Activated naive CD4-positive, alpha-beta T cell treated with anti-CD3 and anti-CD28 coated beads, Interleukin-2, amount 50 U/mL, for 16 hours (primary cell): ENCODE data around the gene CXCL16.

Experiments
- DNase-seq: peaks from one replicate; pipeline ENCODE4 v3.0.0-alpha.2; 2020

Gene CXCL16

DNA sequence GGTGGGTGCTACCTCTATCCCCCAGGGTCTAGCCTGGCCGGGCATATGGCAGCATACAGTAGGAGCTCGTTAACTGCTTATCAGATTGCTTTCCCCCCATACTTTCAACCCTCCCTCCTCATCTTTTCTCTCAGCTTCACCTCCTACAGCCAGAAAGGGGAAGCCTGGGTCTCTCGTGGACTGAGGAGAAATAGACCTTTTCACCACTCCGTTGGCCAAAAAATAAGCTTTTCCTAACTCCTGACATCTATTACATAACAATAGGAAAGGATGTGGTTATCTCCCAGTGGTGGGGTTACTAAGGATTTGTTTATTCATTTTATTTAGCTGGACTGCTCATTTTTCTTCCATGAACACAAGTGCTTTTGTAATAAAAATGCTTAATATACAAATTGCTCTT, 9.0 kb upstream of the CXCL16 start:
- no peak for DNase-seq

DNA sequence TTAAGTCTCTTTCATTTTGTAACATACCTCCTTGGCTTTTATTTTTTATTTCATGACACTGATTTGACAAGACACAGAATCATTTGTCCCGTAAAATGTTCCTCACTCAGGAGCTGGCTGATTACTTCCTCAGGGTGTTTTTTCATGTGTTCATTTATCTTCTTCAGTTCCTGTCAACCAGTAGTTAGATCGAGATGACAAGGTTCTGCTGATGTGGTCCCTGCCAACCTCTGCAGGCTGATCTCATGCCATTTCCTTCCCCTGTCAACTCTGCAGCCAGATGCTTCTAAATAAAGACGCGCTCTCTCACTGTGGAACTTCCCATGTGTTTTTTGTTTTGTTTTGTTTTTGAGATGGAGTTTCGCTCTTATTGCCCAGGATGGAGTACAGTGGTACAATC, 8.1 kb upstream of the CXCL16 start:
- no peak for DNase-seq

DNA sequence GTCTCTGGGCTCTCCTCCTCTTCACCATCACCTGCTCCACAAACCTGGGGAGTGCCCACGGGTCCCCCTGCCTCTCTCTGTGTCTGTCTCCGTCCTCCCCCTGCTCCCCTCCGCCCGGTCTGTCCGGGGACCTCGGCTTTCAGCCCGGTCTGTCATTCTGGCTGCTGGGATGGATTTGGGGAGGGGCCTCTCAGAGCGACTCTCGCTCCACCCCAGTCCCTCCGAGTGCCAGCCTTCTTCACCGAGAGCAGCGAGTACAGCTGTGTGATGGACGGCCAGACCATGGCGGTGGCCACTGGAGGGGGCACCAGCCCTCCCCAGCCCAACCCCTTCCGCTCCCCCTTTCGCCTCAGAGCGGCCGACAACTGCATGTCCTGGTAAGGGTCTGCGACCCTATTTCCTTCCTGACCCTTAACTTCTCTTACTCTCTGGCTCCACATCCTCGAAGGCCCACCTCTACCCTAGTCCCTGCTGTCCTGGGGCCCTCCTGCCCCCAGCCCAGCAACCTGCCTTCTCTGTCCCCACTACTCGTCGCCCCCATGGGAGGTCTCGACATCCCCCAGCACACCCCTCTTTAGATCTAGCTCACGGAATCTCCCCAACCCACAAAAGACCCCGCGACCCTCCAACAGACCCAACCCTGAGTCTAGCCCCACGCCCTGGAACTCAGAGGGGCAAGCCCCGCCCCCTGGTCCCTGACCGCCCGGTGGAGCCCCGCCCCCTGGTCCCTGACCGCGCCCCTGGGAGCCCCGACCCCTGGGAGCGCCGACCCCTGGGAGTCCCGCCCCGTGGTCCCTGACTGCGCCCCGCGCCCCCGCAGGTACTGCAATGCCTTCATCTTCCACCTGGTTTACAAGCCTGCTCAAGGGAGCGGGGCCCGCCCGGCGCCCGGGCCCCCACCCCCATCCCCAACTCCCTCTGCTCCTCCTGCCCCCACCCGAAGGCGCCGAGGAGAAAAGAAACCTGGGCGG, 5.6 kb upstream of the CXCL16 start:
- no peak for DNase-seq

DNA sequence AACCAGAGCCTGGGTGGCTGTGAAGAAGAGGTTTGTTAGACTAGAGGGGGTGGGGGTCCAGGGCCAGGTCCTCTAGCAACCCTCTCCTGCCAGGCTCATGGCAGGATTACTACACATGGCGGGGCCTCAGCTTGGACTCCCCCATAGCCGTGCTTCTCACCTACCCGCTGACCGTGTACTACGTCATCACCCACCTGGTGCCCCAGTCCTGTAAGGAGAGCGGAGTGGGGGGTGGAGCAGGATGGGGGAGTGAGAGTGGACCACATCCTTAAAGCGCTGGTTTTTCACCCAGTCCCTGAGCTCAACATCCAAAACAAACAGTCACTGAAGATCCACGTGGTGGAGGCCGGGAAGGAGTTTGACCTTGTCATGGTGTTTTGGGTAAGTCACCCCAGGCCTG, 4.2 kb upstream of the CXCL16 start:
- no peak for DNase-seq

DNA sequence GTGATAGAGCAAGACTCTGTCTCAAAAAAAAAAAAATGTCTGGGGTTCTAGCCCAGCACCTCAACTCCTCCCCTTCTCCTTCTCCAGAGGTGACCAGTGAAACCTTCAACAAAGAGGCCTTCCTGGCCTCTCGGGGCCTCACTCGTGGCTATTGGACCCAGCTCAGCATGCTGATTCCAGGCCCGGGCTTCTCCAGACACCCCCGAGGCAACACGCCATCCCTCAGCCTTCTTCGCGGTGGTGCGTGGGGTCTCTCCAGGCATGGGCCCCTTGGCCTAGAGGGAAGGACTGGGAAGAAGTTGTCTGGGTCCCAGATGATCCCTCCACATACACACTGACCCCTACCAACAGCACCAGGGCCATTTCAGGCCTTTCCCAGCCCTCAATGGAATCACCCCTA, 3.5 kb upstream of the CXCL16 start:
- DNase-seq = no peak

DNA sequence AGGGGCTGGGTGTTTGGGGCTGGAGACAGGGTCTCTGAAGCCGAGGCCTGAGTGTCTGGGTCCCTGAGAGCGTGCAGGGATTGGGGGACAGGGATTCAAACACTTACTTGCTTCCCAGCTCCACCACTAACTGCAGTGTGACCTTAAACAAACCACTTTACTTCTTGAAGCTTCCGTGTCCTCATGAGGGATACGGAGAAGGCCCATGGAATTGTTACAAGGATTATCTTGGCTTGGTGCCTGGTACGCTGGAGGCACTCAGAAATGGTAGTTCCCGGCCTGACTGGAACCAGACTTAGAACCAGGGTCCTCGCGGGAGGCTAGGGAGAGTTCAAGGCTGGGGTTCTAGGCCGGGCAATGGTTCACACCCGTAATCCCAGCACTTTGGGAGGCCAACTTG, 2.9 kb upstream of the CXCL16 start:
- no peak for DNase-seq

DNA sequence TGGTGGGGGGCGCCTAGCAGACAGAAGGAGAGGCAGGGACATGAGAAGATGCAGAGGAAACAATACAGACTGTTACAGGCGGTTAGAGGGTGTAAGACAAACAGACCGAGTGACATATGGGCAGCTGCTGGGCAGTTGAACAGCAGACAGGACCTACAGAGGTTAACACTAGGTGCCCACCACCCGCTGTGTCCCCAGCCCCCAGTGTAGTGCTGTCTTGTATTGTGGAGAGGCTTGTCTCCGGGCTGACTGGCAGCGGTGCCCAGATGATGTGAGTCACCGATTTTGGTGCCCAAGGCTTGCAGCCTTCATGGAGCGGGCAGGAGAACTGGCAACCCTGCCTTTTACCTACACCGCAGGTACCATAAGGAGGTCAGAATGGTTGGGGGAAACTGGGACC, 2.4 kb upstream of the CXCL16 start:
- no peak for DNase-seq

DNA sequence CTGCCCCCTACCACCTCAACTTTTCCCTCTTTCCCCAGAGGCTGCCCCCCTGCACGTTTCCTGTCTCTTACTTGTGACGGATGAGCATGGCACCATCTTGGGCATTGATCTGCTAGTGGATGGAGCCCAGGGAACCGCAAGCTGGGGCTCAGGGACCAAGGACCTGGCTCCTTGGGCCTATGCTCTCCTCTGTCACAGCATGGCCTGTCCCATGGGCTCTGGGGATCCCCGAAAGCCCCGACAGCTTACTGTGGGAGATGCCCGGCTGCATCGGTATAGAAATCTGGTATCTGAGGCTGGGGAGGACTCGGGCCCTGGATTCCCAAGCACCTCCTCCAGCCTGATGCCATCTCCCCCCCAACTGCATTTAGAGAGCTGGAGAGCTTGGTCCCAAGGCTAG, 1.8 kb upstream of the CXCL16 start:
- no peak for DNase-seq

DNA sequence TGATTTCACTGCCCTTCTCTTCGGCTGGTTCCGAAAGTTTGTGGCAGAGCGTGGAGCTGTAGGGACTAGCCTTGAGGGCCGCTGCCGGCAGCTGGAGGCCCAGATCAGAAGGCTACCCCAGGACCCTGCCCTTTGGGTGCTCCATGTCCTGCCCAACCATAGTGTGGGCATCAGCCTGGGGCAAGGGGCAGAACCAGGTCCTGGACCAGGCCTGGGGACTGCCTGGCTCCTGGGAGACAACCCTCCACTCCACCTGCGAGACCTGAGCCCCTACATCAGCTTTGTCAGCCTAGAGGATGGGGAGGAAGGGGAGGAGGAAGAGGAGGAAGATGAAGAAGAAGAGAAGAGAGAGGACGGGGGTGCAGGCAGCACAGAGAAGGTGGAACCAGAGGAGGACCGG, 856 bp upstream of the CXCL16 start:
- DNase-seq = no peak

DNA sequence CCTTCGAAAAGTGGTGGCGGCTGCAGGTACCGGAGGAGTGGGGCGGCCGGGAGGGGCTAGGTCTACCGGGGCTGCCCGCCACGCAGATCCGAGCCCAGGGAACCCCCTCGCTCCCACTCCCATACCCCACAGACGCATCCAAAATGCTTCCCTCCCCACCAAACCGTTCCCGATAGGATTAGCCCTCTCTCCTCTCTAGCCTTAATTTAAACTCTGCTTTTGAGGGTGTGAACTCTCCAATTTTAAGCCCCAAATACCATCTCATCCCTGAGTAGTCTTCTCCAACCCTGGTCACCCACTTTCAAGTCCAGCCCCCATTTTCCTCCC, 260 bp upstream of the CXCL16 start:
- DNase-seq = no peak

DNA sequence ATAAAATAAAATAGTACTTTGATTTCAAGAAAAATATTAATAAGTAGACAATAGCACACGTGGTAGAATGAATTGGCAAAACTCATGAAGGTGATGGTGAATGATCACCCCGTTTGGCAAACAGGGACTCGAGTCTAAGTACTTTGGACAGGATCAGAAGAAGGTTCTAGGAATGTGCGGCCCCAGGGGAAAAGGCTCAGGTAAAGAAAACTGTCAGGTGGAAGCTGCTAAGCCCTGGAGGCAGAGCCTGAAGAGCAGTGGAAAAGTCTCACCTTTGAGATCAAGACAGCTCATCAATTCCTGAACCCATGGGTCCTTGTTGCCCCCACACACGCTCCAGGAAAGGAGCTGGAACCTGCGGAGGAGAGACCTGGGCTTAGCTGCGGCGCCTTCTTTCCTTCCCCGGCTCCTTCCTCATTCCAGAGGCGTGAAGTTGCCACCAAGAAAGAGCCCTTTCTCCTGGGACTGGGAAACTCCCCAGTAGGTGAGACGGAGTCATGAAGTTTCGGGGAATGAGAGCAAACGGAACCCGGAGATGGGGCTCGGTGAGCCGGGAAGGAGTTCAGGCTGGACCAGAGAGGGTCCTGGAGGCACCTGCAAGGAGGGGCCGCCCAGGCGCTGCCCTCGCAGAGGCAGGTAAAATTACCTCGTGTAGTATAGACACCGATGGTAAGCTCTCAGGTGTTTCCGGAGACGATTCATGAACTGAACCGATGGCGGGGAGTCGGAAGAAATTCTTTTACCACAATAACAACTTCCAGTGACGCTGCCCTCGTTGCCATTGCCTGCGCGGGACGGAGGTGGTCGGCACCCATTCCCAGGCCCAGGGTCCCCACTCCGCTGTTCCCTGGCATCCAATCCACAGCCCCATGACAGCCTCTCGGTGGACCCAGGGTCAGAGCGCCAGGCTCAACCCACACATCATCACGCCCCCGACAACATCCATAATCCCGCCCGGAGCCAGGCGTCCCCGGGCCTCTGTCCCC, 1.3 kb downstream of the CXCL16 start:
- DNase-seq = no peak

DNA sequence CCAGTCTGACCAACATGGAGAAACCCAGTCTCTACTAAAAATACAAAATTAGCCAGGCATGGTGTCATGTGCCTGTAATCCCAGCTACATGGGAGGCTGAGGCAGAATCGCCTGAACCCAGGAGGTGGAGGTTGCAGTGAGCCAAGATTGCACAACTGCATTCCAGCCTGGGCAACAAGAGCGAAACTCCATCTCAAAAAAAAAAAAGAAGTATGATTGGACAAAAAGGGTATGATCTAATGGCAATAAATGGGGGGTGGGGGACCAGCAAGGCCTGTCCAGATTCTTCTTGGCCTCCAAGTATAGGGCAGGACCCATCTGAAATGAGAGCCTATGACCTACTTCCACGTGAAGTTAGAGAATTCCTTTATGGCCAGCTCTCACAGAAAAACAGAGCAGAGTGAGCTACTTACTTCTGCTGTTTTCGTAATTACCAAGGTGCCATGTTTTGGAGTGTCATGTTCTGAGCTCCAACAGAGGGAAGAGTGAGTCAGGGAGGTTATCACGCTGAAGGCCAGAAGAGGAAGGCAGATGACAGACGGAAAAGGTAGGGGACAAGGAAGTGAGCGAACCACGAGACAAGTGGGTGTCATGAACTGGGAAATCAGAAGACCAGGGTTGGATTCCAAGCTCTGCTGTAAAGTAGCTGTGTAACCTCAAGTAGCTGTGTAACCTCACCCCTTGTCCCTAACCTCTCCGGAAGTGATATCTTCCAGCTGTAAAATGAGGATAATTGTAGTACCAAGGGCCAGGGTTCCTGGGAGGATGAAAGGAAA, 3.7 kb downstream of the CXCL16 start:
- no peak for DNase-seq

DNA sequence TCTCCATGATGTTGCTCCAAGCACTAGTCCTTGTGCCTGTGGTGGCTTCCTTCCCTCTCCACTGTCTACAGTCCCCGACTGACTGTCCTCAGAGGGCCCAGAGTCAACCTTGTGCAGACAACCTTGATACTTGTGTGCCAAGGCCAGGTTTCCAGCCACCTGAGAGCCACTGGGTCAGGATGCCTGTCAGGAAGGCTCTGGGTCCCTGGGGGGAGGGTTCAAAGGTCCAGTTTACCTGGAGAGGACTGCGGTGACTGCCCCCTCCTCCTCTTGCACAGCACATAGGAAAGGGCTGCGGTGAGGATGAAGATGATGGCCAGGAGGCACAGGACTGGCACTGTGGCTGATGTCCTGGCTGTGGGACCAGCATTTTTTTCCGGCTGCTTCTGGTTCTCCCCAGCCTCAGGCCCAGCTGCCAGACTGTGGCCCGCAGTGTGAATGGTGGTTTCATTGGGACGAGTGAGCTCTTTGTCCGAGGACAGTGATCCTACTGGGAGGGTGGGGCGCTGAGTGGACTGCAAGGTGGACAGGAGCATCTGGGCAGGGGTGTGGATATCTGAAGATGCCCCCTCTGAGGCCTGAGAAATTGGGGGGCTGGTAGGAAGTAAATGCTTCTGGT, 4.8 kb downstream of the CXCL16 start:
- DNase-seq = no peak

DNA sequence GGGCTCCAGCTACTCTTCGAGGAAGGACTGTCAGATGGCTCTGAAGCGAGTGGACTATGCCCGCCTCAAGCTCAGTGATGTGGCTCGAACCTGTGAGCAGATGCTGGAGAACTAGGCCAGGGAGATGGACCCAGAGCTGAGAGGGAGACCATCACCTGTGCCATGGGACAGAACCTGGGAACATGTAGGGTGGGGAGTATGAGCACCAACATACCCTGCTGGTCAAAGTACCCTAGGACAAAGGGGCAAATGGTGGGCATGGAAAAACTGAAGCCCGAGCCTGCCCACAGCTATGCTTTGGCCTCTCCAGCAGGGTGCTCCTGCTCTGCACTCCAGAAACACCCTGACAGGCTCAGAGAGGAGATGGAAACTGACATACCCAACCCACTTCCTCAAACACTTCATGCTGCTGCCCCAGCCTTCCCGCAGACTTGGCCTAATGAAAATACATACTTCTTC, 6.6 kb downstream of the CXCL16 start:
- DNase-seq = no peak

DNA sequence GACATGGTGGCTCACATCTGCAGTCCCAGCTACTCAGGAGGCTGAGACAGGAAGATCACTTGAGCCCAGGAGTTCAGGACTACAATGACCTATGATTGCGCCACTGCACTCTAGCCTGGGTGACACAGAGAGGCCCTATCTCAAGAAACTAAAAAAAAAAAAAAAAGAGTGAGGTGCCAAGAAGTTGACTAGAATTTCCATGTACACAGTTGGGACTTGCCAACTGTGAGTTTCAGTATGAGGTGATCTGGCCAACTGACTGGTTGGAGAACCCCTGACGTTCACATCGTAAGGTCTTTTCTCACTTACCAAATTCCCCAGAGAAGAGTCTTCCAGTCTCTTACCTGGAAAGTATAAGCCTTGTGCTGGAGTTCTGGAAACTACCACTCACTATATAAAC, 11.6 kb downstream of the CXCL16 start:
- DNase-seq = no peak

DNA sequence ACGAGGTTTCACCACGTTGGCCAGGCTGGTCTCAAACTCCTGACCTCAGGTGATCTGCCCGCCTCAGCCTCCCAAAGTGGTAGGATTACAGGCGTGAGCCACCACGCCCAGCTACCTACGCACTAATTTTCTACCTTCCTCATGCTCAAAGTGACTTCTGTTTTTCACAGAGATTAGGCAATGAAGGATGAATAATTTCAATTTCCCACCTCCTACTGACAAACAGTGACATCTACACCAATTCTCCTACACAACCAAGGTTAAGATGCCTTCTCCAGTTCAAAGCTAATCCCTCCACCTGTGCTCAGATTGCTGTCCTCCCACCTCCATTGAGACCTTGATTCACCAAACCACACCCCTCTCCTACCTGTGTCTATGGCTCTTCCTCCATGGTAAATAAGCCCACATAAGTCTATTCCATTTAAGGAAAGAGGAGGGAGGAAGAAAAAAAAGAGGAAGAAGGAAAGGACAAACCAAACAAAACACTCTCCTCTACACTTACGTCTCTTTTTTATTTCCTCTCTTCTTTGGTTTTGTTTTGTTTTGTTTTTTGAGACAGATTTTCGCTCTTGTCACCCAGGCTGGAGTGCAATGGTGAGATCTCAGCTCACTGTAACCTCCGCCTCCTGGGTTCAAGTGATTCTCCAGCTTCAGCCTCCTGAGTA, 13.9 kb downstream of the CXCL16 start:
- DNase-seq = no peak

DNA sequence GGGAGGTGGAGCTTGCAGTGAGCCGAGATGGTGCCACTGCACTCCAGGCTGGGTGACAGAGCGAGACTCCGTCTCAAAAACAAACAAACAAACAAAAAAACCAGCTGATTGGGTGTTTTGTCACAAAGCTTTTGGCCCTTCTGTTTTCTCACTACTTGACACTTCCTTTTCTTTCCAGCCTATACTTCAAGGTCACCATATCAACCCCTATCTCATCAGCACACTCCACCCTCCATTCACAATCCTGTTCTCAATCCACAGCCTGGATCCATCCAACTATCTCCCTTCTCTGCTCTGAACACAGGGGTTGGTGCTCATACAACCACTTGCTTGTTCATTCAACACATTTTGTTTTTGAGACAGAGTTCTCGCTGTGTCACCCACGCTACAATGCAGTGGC, 15.1 kb downstream of the CXCL16 start:
- DNase-seq = no peak

DNA sequence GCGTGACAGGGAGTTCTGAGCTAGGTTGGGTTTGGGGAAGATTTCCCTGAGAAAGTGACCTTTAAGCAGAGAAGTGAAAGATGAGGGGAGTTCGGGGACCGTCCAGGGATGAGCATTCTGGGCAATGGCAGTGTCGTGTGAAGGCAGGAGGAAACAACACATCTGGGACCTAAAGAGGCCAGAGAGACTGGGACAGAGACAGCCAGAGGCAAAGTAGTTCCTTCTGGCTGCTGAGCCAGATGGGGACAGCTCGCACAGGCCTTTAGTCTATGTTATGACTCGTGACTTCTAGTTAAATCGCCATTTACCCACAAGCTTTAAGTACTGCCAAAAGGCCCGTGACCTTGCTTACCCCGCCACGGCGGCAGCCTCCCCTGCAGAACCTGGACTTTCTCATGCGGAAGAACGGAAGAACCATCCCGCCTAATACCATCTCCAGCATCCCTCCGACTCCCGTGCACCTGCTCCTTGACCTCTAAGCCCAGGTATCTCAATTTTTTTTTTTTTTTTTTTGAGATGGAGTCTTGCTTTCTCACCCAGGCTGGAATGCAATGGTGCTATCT, 17.0 kb downstream of the CXCL16 start:
- DNase-seq = no peak

DNA sequence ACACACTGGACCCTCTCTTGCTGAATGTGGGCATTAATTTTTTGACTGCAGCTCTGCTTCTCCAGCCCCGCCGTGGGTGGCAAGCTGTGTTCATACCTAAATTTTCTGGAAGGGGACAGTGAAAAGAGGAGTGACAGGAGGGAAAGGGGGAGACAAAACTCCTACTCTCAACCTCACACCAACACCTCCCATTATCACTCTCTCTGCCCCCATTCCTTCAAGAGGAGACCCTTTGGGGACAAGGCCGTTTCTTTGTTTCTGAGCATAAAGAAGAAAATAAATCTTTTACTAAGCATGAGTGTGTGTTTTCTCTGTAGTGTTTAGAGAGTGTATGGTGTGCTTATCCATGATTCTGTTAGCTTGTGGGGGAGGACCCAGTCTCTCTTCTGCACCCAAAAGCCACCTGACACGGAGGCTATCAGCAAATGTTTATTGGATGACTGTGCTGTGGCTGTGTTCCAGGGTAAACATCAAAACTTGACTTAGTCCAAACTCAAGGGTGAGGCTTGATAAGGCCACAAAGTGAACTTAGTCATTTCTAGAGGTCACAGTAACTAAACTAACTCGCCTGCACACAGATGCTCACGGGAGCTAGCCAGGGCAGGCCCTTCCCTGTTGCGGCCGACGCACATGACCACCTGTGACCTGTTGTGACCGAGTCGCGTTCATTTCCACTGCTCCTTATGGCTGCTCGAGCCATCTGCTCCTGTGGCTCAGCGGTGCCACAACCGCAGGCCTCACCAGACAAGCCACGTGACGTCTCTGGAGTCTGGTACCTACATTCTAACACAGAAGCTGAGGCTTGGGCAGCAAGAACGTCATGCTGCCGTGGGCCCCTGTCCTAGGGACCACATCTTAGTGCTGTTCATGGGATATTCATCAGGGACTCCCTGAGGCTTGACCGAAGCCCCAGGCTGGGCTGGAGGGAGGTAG, 18.3 kb downstream of the CXCL16 start:
- DNase-seq = no peak

DNA sequence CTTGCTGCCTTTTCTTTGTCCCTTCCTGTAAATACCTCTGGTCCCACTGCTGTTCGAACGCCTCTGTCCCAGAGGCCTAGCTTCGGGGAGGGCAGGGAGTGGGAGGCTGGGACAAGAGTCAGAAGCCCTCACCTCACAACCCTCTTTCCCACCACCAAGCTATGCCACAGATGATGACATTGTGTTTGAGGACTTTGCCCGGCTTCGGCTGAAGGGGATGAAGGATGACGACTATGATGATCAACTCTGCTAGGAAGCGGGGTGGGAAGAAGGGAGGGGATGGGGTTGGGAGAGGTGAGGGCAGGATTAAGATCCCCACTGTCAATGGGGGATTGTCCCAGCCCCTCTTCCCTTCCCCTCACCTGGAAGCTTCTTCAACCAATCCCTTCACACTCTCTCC, 18.9 kb downstream of the CXCL16 start:
- DNase-seq = no peak
